Stomach (tissue), 9 donors: ENCODE measurements around the gene HOXD3. TPM values are rescaled to one million over a fixed set of nuclear protein-coding genes. Genes with fewer than 3 reads are reported as not detected.

Source experiments
- DNase-seq, 2 donors: peaks; one replicate each; pipeline versions ENCODE4 v3.0.0 to v3.0.0-alpha.2; 2013 to 2019
- H3K27ac ChIP-seq, 5 donors: fragments of 200-600 bp in 4 of 5; sonication (generic) in 4 of 5; one replicate each; pipeline ENCODE4 v1.5.1; 2013 to 2019; ENCODE audit warnings: mild to moderate bottlenecking in 1 of 5, moderate library complexity in 1 of 5
- H3K27me3 ChIP-seq, 3 donors: fragments of 200-600 bp; sonication (generic); one replicate each; pipeline ENCODE4 v1.5.1; 2017 to 2019; ENCODE audit warnings: mixed run types in 1 of 3
- H3K36me3 ChIP-seq, 4 donors: fragments of 200-600 bp; sonication (generic); 1 replicate in 3 of 4; 2 replicates in 1 of 4; pipeline ENCODE4 v1.5.1; 2016 to 2019
- H3K4me1 ChIP-seq, 4 donors: fragments of 200-600 bp; sonication (generic); one replicate each; pipeline ENCODE4 v1.5.1; 2016 to 2019
- H3K4me3 ChIP-seq, 4 donors: fragments of 200-600 bp; sonication (generic) in 3 of 4; one replicate each; pipeline ENCODE4 v1.5.1; 2016 to 2019; ENCODE audit warnings: mild to moderate bottlenecking in 1 of 4
- H3K9me3 ChIP-seq, 4 donors: fragments of 200-600 bp; sonication (generic); one replicate each; pipeline ENCODE4 v1.5.1; 2016 to 2019
- EP300 ChIP-seq: sonication (generic); formaldehyde crosslinking; IDR thresholded peaks from one replicate; pipeline ENCODE4 v1.6.1; 2017; ENCODE audit warnings: antibody characterized with exemption
- POLR2A ChIP-seq, 4 donors: fragments of 450-650 bp; IDR thresholded peaks; one replicate each; pipeline ENCODE4 v1.6.1; 2016; ENCODE audit warnings: antibody characterized with exemption in 4 of 4, control low read depth in 2 of 4, mild to moderate bottlenecking in 1 of 4, moderate library complexity in 1 of 4
- POLR2AphosphoS5 ChIP-seq, 3 donors: sonication (generic); formaldehyde crosslinking; IDR thresholded peaks; one replicate each; pipeline ENCODE4 v1.6.1; 2016; ENCODE audit warnings: antibody characterized with exemption in 3 of 3
- WGBS, 5 donors: extraction: QIAGEN DNeasy Blood & Tissue Kit in 3 of 5; methylation state at CpG; one replicate each; pipeline versions ENCODE4 v1.1.5 to v1.1.7; 2013 to 2018; 5-methylcytosine and 5-hydroxymethylcytosine counted together
- intact Hi-C: fragments of 100-400 bp; cut with DNase I; formaldehyde crosslinking; loops from one replicate; pipeline ENCODE4 v1.15.1; 2023; ENCODE audit warnings: low total_unique reads
- polyA plus RNA-seq, 3 donors: library from polyadenylated mRNA; stranded (reverse); fragments of 200-250 nt; gene quantifications; one replicate each; pipeline ENCODE4 v1.2.3, GENCODE V29; 2013
- total RNA-seq, 5 donors: library from RNA; depleted of rRNA; stranded (reverse); fragments of >200 nt; gene quantifications; one replicate each; pipeline versions ENCODE4 v1.1.0 to v1.2.3, GENCODE V29; 2014 to 2016
- TF ChIP-seq, protein P1 (sequence below), 7 experiments: fragments of 450-650 bp in 4 of 7; fragments of 200-600 bp in 3 of 7; sonication (generic) in 3 of 7; IDR thresholded peaks; one replicate each; pipeline ENCODE4 v1.5.1; 2016 to 2019; ENCODE audit warnings: antibody characterized with exemption in 7 of 7, control low read depth in 2 of 7, mild to moderate bottlenecking in 1 of 7
- donor health status: healthy with polysubstance abuse.
- donor health status: Bipolar disorder and iron deficiency.
- donor health status: healthy.

Gene HOXD3
- total and polyA plus RNA-seq, 8 donors, result 0.44 to 11.0 (median 2.0) TPM; not detected in 2

DNA sequence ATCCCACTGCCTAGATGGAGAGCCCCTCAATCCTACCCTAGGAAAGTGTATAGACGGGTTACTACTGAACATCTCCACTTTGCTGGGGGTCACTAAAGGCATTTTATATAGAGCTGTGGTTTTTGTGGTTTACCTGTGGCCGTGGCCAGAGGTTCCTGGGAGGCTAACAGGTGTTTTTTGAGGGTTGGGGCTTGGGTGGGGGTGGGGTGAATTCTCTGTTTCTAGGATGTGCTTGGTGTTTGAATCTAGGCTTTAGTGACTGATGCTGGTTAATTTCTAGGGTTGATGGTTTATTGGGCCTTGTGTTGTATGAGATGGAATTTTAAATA is 19.9 kb upstream of the HOXD3 start:
- H3K27ac ChIP-seq, result peak overlapping the region; percentile 54 to 71 (median 60)
- peaks cover 35 to 100% (median 95%) of the 10 kb centered on the region in 3 donors for H3K27me3 ChIP-seq
- 9 to 29% (median 15%) methylated on average over 2 of the region's 2 CpGs for WGBS, 5 donors

DNA sequence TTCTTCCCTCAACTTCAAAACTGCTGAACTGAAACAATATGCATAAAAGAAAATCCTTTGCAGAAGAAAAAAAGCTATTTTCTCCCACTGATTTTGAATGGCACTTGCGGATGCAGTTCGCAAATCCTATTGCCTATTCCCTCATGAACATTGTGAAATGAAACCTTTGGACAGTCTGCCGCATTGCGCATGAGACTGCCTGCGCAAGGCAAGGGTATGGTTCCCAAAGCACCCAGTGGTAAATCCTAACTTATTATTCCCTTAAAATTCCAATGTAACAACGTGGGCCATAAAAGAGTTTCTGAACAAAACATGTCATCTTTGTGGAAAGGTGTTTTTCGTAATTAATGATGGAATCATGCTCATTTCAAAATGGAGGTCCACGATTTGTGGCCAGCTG is 19.2 kb upstream of the HOXD3 start:
- peaks cover 0 to 5% (median 0%) of the 10 kb centered on the region in 4 donors for H3K9me3 ChIP-seq
- TF ChIP-seq POLR2A (IDR thresholded peaks at IDR 0.05), result no peak
- TF ChIP-seq, protein P1, sequence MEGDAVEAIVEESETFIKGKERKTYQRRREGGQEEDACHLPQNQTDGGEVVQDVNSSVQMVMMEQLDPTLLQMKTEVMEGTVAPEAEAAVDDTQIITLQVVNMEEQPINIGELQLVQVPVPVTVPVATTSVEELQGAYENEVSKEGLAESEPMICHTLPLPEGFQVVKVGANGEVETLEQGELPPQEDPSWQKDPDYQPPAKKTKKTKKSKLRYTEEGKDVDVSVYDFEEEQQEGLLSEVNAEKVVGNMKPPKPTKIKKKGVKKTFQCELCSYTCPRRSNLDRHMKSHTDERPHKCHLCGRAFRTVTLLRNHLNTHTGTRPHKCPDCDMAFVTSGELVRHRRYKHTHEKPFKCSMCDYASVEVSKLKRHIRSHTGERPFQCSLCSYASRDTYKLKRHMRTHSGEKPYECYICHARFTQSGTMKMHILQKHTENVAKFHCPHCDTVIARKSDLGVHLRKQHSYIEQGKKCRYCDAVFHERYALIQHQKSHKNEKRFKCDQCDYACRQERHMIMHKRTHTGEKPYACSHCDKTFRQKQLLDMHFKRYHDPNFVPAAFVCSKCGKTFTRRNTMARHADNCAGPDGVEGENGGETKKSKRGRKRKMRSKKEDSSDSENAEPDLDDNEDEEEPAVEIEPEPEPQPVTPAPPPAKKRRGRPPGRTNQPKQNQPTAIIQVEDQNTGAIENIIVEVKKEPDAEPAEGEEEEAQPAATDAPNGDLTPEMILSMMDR (IDR thresholded peaks at IDR 0.05), result no peak
- no peak for TF ChIP-seq POLR2AphosphoS5 (IDR thresholded peaks at IDR 0.05)
- TF ChIP-seq EP300, result no peak
- no peak overlapping the region for H3K4me3 ChIP-seq
- H3K4me1 ChIP-seq, result peaks cover 11 to 42% (median 28%) of the 10 kb centered on the region in 4 donors
- intact Hi-C loops, result no loop called here
- H3K36me3 ChIP-seq, result no peaks in the 10 kb centered on the region
- no peak for DNase-seq
- H3K27ac ChIP-seq, result peak overlapping the region in 1 of 5 donors; percentile 71
- WGBS, 5 donors, result 30 to 42% (median 36%) methylated on average over 8 of the region's 8 CpGs
- H3K27me3 ChIP-seq, result peaks cover 28 to 100% (median 95%) of the 10 kb centered on the region in 3 donors

More for the DNA sequence above, 19.9 kb upstream of the HOXD3 start:
- peaks cover 0 to 7% (median 0%) of the 10 kb centered on the region in 4 donors for H3K9me3 ChIP-seq
- no peaks in the 10 kb centered on the region for H3K36me3 ChIP-seq
- no peak for TF ChIP-seq EP300
- TF ChIP-seq, protein P1 (IDR thresholded peaks at IDR 0.05), result no peak
- no peak for TF ChIP-seq POLR2AphosphoS5 (IDR thresholded peaks at IDR 0.05)
- TF ChIP-seq POLR2A (IDR thresholded peaks at IDR 0.05), result no peak
- H3K4me1 ChIP-seq, result peaks cover 11 to 49% (median 32%) of the 10 kb centered on the region in 4 donors
- no peak for DNase-seq
- peak overlapping the region; percentile 38 to 50 (median 42) for H3K4me3 ChIP-seq
- intact Hi-C loops, result no loop called here

DNA sequence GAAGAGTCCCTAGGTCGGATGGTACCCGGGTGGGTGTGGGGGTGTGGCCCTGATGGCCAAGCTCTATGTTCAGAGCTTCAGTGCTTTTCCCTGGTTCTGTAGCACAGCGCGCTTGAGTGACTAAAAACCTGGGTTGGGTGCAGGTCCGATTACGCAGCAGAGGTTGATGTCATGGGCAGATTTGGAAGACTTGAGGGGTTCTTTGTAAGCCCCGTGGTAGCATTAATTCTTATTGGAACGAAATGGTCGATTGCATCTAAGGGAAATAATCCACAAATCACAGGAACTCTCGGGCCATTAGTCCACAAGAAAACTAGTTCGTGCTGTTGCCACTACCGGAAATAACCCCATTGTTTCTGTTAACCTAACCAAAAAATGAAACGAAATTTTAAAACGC is 18.6 kb upstream of the HOXD3 start:
- Histone ChIP-seq H3K27ac (peak overlapping the region in 3 of 5 donors; percentile 19 to 71 (median 23)), H3K4me1 (peaks cover 11 to 42% (median 28%) of the 10 kb centered on the region in 4 donors), H3K9me3 (peaks cover 0 to 5% (median 0%) of the 10 kb centered on the region in 4 donors), H3K27me3 (peaks cover 22 to 100% (median 95%) of the 10 kb centered on the region in 3 donors), H3K36me3 (no peaks in the 10 kb centered on the region), H3K4me3 (no peak overlapping the region)
- intact Hi-C loops, result no loop called here
- WGBS, 5 donors, result 8 to 19% (median 14%) methylated on average over 14 of the region's 14 CpGs
- no peak for TF ChIP-seq POLR2A (IDR thresholded peaks at IDR 0.05)
- no peak for TF ChIP-seq EP300
- TF ChIP-seq POLR2AphosphoS5 (IDR thresholded peaks at IDR 0.05), result no peak
- TF ChIP-seq, protein P1 (IDR thresholded peaks at IDR 0.05), result no peak
- no peak for DNase-seq

GRCh38 chr2:176138923-176139660 is 18.0 kb upstream of the HOXD3 start:
- intact Hi-C loops, result no loop called here
- Histone ChIP-seq H3K4me3 (peak overlapping the region in 1 of 4 donors; percentile 7), H3K4me1 (peaks cover 11 to 42% (median 28%) of the 10 kb centered on the region in 4 donors), H3K27me3 (peaks cover 21 to 100% (median 91%) of the 10 kb centered on the region in 3 donors), H3K36me3 (no peaks in the 10 kb centered on the region), H3K9me3 (peaks cover 0 to 5% (median 0%) of the 10 kb centered on the region in 4 donors), H3K27ac (peak overlapping the region in 3 of 5 donors; percentile 19 to 71 (median 23))
- DNase-seq, result no peak
- WGBS, 5 donors, result 13 to 19% (median 16%) methylated on average over 28 of the region's 28 CpGs
- no peak for TF ChIP-seq EP300
- TF ChIP-seq POLR2A (IDR thresholded peaks at IDR 0.05), result no peak
- TF ChIP-seq POLR2AphosphoS5 (IDR thresholded peaks at IDR 0.05), result no peak
- TF ChIP-seq, protein P1 (IDR thresholded peaks at IDR 0.05), result no peak
